NCI-H2029 treated with DMSO at 0.1 percent for 48 hours (cell line): ENCODE data around the gene MAPKBP1.
"Not testable (repeated sequence)": the region's sequence is repeated elsewhere in the genome, so short reads cannot be mapped to it uniquely, and the experiment has no call there.

ENCODE experiments used
- DNase-seq: peaks from one replicate; lab custom pipeline; 2025; lab: John Stamatoyannopoulos, UW

Gene MAPKBP1

DNA sequence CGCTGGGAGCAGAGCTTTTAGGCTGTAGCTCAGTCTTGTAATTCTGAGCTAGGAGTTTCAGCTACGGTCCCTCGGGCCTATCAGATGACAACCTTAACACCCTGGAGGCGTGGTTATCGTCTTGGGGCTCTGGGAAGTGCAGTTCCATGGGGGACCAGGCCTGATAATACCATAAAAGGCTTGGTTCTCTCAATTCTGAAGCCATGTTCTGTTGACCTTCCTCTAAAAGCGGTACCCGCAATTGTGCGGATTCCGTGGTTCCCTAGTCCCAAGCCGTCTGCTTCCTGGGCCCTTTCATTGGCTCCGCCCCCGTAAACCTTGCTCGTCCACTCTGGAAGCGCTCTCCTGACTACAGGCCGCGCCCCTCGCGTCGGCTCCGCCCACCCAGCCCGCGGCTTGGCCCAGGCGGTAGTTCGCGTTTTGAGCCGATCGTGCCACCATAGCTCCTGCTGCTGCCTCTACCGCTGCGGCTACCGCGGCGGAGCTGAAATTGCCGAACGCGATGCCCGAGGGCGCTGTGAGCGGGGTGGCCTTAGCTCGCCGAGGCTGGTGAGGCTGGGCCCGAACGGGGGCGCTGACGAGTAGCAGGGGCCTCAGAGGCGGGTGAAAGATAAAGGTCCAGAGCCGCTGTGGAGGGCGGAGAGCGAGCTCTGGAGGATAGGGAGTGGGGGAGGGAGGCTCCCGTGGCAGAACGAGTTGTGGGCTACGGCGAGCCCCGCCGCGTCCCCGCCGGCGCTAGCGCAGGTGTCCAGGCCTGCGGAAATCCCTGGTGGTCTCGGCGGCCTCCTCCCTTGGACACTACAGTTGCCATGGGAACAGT, at the start of gene MAPKBP1:
Gene MAPKBP1 (plus strand): TSS at position 423 of the 820 bp plus-strand sequence. CDS start 792 bp downstream, outside the sequence.
- peak; percentile 75 for DNase-seq

DNA sequence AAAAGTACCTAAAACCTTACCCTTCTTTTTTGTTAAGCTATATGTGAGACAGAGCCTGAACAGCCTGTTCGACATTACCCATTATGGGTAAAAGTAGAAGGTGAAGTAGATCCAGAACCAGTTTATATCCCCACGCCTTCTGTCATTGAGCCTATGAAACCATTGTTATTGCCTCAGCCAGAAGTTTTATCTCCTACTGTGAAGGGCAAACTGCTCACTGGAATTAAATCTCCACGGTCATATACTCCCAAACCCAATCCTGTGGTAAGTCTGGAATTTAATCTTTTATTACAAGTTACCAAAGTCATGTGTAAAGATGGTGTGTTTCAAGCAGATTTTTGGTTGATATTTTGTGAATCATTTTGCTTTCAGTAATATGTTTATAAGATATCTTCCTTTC, 47.1 kb upstream of the MAPKBP1 start:
- no peak for DNase-seq

GRCh38 chr15:41728061-41728460, 46.2 kb upstream of the MAPKBP1 start:
- not testable (repeated sequence) for DNase-seq

DNA sequence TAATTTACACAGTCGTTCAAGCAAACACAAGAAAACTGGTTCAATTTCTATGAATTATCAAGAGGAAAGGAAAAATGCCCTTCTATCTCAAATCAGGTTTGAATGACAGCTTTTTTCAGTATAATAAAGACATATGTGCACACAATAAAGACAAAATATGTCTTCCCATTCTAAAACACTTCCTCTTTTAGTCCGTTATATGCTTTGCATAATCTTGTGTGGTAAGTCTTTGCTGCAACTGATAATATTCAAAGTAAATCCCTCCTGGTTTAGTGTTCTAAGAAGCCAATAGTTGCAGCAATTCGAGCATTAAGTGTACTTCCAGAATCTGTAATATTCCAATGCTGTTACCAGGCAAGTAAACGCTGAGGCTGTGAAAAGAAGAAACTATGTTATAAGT, 43.7 kb upstream of the MAPKBP1 start:
- no peak for DNase-seq

- DNase-seq: no peak
Measured at GRCh38 chr15:41732483-41732882, 41.8 kb upstream of the MAPKBP1 start.

GRCh38 chr15:41734079-41734478, 40.2 kb upstream of the MAPKBP1 start:
- no peak for DNase-seq

GRCh38 chr15:41735046-41735445, 39.2 kb upstream of the MAPKBP1 start:
- no peak for DNase-seq

DNA sequence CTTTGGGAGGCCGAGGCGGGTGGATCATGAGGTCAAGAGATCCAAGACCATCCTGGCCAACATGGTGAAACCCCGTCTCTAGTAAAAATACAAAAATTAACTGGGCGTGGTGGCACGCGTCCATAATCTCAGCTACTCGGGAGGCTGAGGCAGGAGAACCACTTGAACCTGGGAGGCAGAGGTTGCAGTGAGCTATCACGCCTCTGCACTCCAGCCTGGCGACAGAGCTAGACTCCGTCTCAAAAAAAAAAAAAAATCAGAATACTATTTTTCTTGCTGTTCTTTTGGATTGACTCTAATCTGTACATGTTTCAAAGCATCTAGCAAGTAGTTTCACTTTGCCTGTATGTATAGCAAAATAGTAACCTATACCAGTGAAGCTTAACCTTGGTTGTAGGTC, 38.8 kb upstream of the MAPKBP1 start:
- not testable (repeated sequence) for DNase-seq

- no peak for DNase-seq
Measured at GRCh38 chr15:41746802-41747201, 27.5 kb upstream of the MAPKBP1 start.

DNA sequence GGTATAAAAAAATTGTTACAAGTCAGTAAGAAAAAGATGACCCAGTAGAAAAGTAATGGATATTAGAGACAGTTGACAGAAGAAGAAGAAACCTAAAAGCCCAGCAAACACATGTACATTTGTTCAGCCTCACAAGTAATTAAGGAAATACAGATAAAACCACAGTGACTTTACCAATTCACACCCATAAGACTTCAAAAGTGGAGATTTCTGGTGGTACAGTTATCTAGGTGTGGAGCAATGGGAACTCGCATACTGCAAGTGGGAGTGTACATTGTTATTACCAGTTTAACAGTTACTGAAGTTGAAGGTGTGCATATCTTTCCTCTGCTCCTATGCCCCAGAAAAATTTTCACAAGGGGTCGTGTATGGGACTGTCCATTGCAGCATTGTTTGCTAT, 18.1 kb upstream of the MAPKBP1 start:
- DNase-seq: no peak

DNA sequence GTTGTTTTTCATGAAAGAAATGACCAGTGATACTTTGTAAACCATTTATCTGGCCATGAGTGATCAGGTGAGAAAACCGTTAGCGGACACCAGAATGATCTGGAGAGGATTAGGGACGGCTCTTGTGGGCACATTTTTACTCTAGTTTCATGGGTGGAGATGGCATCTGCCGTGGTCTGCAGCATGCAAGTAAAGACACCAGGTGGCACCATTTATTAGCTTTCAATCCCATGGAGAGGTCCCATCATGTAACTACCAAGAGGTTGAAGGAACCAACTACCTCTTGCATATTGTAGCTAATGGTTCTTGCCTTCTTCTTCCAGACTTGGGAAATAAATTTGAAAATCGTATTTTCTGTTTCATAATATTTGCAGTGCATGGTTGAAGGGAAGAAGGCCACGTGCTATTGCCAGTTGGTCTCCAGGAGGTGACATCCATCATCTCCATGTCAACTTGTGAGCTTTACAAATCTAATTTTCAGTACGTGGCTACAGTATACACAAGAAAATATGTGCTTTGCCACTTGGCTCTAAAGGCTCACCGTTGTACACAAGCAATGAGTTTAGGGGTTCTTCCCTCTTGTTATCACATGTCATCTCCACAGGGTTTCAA, 1.5 kb upstream of the MAPKBP1 start:
- DNase-seq: peak; percentile 11

DNA sequence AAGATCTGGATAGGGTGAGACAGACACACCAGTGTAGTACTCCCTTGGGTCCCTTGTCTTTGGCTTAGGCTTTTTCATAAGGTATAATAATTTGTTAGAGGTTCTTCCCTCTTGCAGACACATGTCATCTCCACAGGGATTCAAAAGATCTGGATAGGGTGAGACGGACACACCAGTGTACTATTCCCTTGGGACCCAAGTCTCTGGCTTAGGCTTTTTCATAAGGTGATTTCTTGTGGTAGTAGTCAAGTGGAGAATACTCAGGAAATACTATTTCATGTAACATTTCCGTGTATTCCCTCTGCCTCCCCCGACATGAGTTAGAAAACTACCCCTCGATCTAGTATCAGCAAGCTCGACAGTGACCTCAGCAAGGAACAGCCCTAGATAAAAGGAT, 954 bp upstream of the MAPKBP1 start:
- no peak for DNase-seq

GRCh38 chr15:41773729-41774061, 589 bp upstream of the MAPKBP1 start:
- DNase-seq: no peak

- no peak for DNase-seq
Measured at GRCh38 chr15:41774882-41775417, 666 bp downstream of the MAPKBP1 start.

GRCh38 chr15:41775651-41776050, 1.4 kb downstream of the MAPKBP1 start:
- DNase-seq: no peak

DNA sequence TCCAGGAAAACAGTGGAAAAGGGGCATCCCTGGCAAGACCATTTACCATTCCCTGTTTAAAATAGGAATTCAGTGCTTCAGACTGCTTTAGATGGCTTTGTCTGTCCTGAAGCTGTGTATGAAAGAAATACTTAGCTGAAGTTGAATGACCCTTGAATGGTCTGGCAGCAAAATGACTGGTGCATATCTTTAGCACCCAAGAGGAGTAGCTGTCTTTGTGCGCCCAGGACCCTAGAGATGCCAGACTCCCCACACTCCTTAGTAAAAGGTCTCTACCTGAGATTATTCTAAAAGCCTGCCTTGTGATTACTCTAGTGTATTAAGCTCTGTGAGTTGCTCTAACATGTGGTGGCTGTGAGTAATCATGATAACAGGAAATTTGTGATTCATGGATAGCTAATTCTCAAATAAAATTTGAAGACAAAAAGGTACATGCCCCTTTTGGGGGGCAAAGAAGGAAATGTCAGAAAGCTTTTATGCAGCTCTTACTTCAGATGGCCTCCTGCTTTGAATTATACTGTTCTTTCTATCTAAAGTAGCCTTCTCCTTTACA, 3.2 kb downstream of the MAPKBP1 start:
- DNase-seq: no peak

- DNase-seq: no peak
Measured at GRCh38 chr15:41778521-41778920, 4.2 kb downstream of the MAPKBP1 start.

- no peak for DNase-seq
Measured at GRCh38 chr15:41779662-41780157, 5.4 kb downstream of the MAPKBP1 start.

DNA sequence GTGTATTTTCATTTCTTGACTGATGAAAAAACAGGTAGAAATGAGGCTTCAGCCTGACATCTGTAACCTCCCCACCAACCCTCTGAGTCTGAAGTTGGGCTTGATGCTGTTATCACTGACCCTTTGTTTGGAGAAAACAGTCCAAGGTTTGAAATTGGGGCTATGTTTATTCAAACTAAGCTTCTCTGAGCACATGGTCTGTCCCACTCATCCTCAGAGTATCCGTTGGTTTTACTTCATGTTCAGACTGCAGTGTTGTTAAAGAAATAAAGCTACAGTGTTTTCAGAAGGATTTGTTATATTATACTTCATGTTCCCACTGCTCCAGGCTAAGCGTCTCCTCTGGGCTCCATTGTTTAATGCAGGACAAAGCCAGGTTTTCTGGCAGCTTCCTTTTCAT, 6.0 kb downstream of the MAPKBP1 start:
- DNase-seq: no peak

GRCh38 chr15:41780727-41781126, 6.4 kb downstream of the MAPKBP1 start:
- no peak for DNase-seq

GRCh38 chr15:41782371-41783282, 8.3 kb downstream of the MAPKBP1 start:
- DNase-seq: no peak

DNA sequence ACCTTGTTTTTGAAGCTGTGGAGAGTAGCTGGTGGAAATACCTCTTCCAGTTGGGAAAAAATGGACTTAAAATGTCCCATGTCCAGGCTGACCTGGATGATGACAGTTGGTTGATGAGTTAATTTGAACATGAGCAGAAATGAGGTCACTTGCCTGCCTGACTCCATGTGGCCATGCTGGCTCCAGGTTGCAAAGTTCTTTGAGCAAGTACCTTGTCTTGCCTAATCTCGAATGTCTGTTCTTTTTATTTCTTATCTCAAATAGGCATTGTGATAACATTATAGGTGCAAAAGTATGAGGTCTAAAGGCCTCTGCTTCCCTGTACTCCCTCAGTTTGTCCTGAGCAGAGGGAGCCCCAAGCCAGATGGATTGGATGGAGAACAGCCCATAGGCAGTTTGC, 9.0 kb downstream of the MAPKBP1 start:
- DNase-seq: no peak
